PC-9 (cell line): Measurements from ENCODE around the gene ISM1. TPM values are rescaled to one million over a fixed set of nuclear protein-coding genes. Genes with fewer than 3 reads are reported as not detected.

Experiments used
- BruUV-seq: library from RNA; stranded (reverse); fragments of 400-500 nt; replicated peaks from 2 replicates; lab custom pipeline; 2021; lab: Mats Ljungman, UMichigan
- CTCF ChIA-PET: fragments of 300-600 bp; sonication (Branson Sonifier 250); formaldehyde crosslinking; loops from one replicate; lab custom pipeline; 2022; ENCODE audit warnings: antibody characterized with exemption; lab: Charles Lee
- POLR2A ChIA-PET: fragments of 300-600 bp; sonication (Branson Sonifier 250); formaldehyde crosslinking; loops from one replicate; lab custom pipeline; 2022; ENCODE audit warnings: antibody characterized with exemption; ENCODE audit not compliant: unreplicated experiment; lab: Charles Lee
- DNase-seq, 2 experiments: peaks; one replicate each; pipeline versions ENCODE4 v3.0.0 to v3.0.0-alpha.2; 2015 to 2022; ENCODE audit warnings: mixed read lengths in 1 of 2
- H2AFZ ChIP-seq: fragments of 200-600 bp; sonication (generic); 2 replicates; pipeline ENCODE4 v1.8.1; 2017; ENCODE audit warnings: antibody characterized with exemption
- H3F3A ChIP-seq: fragments of 200-600 bp; sonication (generic); 2 replicates; pipeline ENCODE4 v1.8.1; 2017; ENCODE audit warnings: antibody characterized with exemption, mild to moderate bottlenecking, low read depth; ENCODE audit not compliant: insufficient read depth
- H3K27ac ChIP-seq: fragments of 200-600 bp; sonication (generic); 2 replicates; pipeline ENCODE4 v1.6.1; 2016; ENCODE audit warnings: mixed run types
- H3K27me3 ChIP-seq: fragments of 200-600 bp; sonication (generic); 2 replicates; pipeline ENCODE4 v1.6.1; 2016; ENCODE audit warnings: low read depth, mixed run types; ENCODE audit not compliant: insufficient read depth
- H3K36me3 ChIP-seq: fragments of 200-600 bp; sonication (generic); 2 replicates; pipeline ENCODE4 v1.6.1; 2016; ENCODE audit warnings: low read depth, mixed run types
- H3K4me1 ChIP-seq: fragments of 200-600 bp; sonication (generic); replicated peaks from 2 replicates; pipeline ENCODE4 v1.6.1; 2016; ENCODE audit warnings: mixed run types; ENCODE audit not compliant: insufficient read depth
- H3K4me2 ChIP-seq: fragments of 200-600 bp; sonication (generic); 2 replicates; pipeline ENCODE4 v1.6.1; 2017; ENCODE audit warnings: mixed run types
- H3K4me3 ChIP-seq: fragments of 200-600 bp; sonication (generic); 2 replicates; pipeline ENCODE4 v1.6.1; 2016; ENCODE audit warnings: mixed run types
- H3K79me2 ChIP-seq: fragments of 200-600 bp; sonication (generic); 2 replicates; pipeline ENCODE4 v1.6.1; 2017; ENCODE audit warnings: low read depth, mixed run types
- H3K9me2 ChIP-seq: fragments of 200-600 bp; sonication (generic); 2 replicates; pipeline ENCODE4 v1.8.1; 2017; ENCODE audit warnings: mild to moderate bottlenecking; ENCODE audit not compliant: insufficient read depth
- H3K9me3 ChIP-seq: fragments of 200-600 bp; sonication (generic); 2 replicates; pipeline ENCODE4 v1.8.1; 2016; ENCODE audit warnings: low read depth; ENCODE audit not compliant: insufficient read depth
- H4K20me1 ChIP-seq: fragments of 200-600 bp; sonication (generic); 2 replicates; pipeline ENCODE4 v1.8.1; 2017; ENCODE audit not compliant: insufficient read depth
- CTCF ChIP-seq: fragments of 200-600 bp; sonication (generic); conservative IDR thresholded peaks from 2 replicates; pipeline ENCODE4 v1.6.1; 2017; ENCODE audit warnings: mixed run types, antibody characterized with exemption, mild to moderate bottlenecking, moderate library complexity
- EZH2 ChIP-seq: fragments of 200-600 bp; sonication (generic); IDR thresholded peaks from 2 replicates; pipeline ENCODE4 v1.8.0; 2017; ENCODE audit warnings: antibody characterized with exemption, low read depth
- intact Hi-C: fragments of 100-400 bp; cut with micrococcal nuclease; formaldehyde crosslinking; loops from one replicate; pipeline ENCODE4 v1.10.0; 2022; ENCODE audit not compliant: unreplicated experiment
- total RNA-seq: library from RNA; stranded (reverse); gene quantifications from 2 replicates; pipeline ENCODE4 v1.2.3, GENCODE V29; 2021

Gene ISM1
- total RNA-seq, 1 experiment from 2014 or later = not detected

- no peaks in the 10 kb centered on the region for H4K20me1 ChIP-seq
- no peaks in the 10 kb centered on the region for H3K27me3 ChIP-seq
- no peaks in the 10 kb centered on the region for H3K9me2 ChIP-seq
- intact Hi-C loops = loop anchor here (10.0 kb wide), 1 partner anchor 789 kb away; no protein-coding TSS in a partner anchor
- no peak overlapping the region for H3K4me2 ChIP-seq
- POLR2A ChIA-PET = no interaction called here
- H3K79me2 ChIP-seq = no peaks in the 10 kb centered on the region
- CTCF ChIA-PET = no interaction called here
- no peaks in the 10 kb centered on the region for H3F3A ChIP-seq
- no peaks in the 10 kb centered on the region for H3K4me1 ChIP-seq
- H3K27ac ChIP-seq = no peak overlapping the region
- no peak overlapping the region for H2AFZ ChIP-seq
- H3K9me3 ChIP-seq = no peaks in the 10 kb centered on the region
- no peak for DNase-seq
- H3K36me3 ChIP-seq = no peaks in the 10 kb centered on the region
- BruUV-seq = no TSS peak
- TF ChIP-seq CTCF (no peak), EZH2 (no peak)
- no peak overlapping the region for H3K4me3 ChIP-seq
Measured at GRCh38 chr20:13265941-13266340, 44.9 kb downstream of the ISM1 start.

GRCh38 chr20:13267231-13267630 is 46.2 kb downstream of the ISM1 start:
- no peaks in the 10 kb centered on the region for H3K36me3 ChIP-seq
- H3K27me3 ChIP-seq = no peaks in the 10 kb centered on the region
- BruUV-seq = no TSS peak
- H3F3A ChIP-seq = no peaks in the 10 kb centered on the region
- no peaks in the 10 kb centered on the region for H3K4me1 ChIP-seq
- no peak overlapping the region for H3K4me3 ChIP-seq
- H4K20me1 ChIP-seq = no peaks in the 10 kb centered on the region
- no peaks in the 10 kb centered on the region for H3K79me2 ChIP-seq
- ChIA-PET POLR2A (no interaction called here), CTCF (no interaction called here)
- H3K27ac ChIP-seq = no peak overlapping the region
- no peaks in the 10 kb centered on the region for H3K9me3 ChIP-seq
- H3K9me2 ChIP-seq = no peaks in the 10 kb centered on the region
- intact Hi-C loops = loop anchor here (10.0 kb wide), 1 partner anchor 788 kb away; no protein-coding TSS in a partner anchor
- no peak for TF ChIP-seq EZH2
- no peak for TF ChIP-seq CTCF
- no peak for DNase-seq
- no peak overlapping the region for H2AFZ ChIP-seq
- no peak overlapping the region for H3K4me2 ChIP-seq

- Histone ChIP-seq H3K27ac (no peak overlapping the region), H3K79me2 (no peaks in the 10 kb centered on the region), H3K4me1 (no peaks in the 10 kb centered on the region), H3K4me3 (no peak overlapping the region), H4K20me1 (no peaks in the 10 kb centered on the region), H3K36me3 (no peaks in the 10 kb centered on the region), H2AFZ (no peak overlapping the region), H3K9me3 (no peaks in the 10 kb centered on the region), H3K27me3 (no peaks in the 10 kb centered on the region), H3K4me2 (no peak overlapping the region), H3K9me2 (no peaks in the 10 kb centered on the region), H3F3A (no peaks in the 10 kb centered on the region)
- POLR2A ChIA-PET = interaction anchor here (0.6 kb wide), 1 partner anchor 7 kb away, joined by 11 read pairs; no protein-coding TSS in a partner anchor
- no TSS peak for BruUV-seq
- intact Hi-C loops = loop anchor here (10.0 kb wide), 1 partner anchor 786 kb away; no protein-coding TSS in a partner anchor
- DNase-seq = no peak
- CTCF ChIA-PET = interaction anchor here (0.6 kb wide), 1 partner anchor 9 kb away, joined by 5 read pairs; no protein-coding TSS in a partner anchor
- TF ChIP-seq CTCF = no peak
- TF ChIP-seq EZH2 = no peak
Measured at GRCh38 chr20:13268953-13269352, 47.9 kb downstream of the ISM1 start.
